HL-60 (cell line): ENCODE measurements around the gene TAGAP.

Experiments
- DNase-seq, 2 experiments: peaks; one replicate each; pipeline ENCODE4 v3.0.0-alpha.2; 2010 to 2020; ENCODE audit warnings: low read depth in 1 of 2, low spot score in 1 of 2
- H3K27ac ChIP-seq: fragments of 250-450 bp; sonication (Bioruptor Pico); replicated peaks from 2 replicates; pipeline ENCODE4 v1.5.1; 2020; ENCODE audit warnings: mild to moderate bottlenecking, moderate library complexity
- H3K27me3 ChIP-seq: fragments of 250-450 bp; sonication (Bioruptor Pico); 2 replicates; pipeline ENCODE4 v1.5.1; 2021; ENCODE audit warnings: mild to moderate bottlenecking, moderate library complexity; ENCODE audit not compliant: insufficient read depth, poor library complexity, severe bottlenecking
- H3K4me3 ChIP-seq: replicated peaks from 2 replicates; pipeline ENCODE4 v1.5.1; 2011; ENCODE audit warnings: mild to moderate bottlenecking, control low read depth, low read length; ENCODE audit not compliant: insufficient read depth
- GABPA ChIP-seq: IDR thresholded peaks from 2 replicates; pipeline ENCODE4 v1.6.1; 2012; ENCODE audit warnings: low read depth
- POLR2AphosphoS5 ChIP-seq: IDR thresholded peaks from 2 replicates; pipeline ENCODE4 v1.6.1; 2012; ENCODE audit warnings: low read depth
- SPI1 ChIP-seq: IDR thresholded peaks from 2 replicates; pipeline ENCODE4 v1.6.1; 2012; ENCODE audit warnings: low read depth, mild to moderate bottlenecking, borderline replicate concordance
- TF ChIP-seq, protein P1 (sequence below): IDR thresholded peaks from one replicate; pipeline ENCODE4 v1.5.1; 2011; ENCODE audit warnings: low read length, control low read depth, inconsistent platforms; ENCODE audit not compliant: insufficient read depth
- TF ChIP-seq, protein P2 (sequence below): IDR thresholded peaks from 2 replicates; pipeline ENCODE4 v1.6.1; 2012; ENCODE audit warnings: low read depth; ENCODE audit not compliant: insufficient replicate concordance

The TAGAP gene

DNA sequence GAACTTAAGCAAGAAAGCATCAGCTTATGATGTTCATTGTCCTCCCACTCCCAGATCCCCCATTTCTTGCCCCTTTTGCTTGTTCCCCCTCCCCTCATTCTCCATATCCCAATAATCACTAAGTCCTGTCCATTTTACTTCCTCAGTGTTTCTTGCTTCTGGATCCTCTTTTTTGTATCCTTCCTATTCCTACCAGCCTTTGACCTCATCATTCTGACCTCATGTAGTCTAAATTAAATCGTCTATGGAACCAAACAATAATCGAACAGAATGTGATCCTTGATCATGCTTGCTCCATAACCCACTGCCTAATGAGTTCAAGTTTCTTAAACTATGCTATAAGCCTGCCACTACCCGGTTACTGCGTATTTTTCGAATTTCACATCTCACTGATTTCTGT, 39.4 kb downstream of the TAGAP start:
- H3K27ac ChIP-seq, result no peak overlapping the region
- TF ChIP-seq, protein P1, sequence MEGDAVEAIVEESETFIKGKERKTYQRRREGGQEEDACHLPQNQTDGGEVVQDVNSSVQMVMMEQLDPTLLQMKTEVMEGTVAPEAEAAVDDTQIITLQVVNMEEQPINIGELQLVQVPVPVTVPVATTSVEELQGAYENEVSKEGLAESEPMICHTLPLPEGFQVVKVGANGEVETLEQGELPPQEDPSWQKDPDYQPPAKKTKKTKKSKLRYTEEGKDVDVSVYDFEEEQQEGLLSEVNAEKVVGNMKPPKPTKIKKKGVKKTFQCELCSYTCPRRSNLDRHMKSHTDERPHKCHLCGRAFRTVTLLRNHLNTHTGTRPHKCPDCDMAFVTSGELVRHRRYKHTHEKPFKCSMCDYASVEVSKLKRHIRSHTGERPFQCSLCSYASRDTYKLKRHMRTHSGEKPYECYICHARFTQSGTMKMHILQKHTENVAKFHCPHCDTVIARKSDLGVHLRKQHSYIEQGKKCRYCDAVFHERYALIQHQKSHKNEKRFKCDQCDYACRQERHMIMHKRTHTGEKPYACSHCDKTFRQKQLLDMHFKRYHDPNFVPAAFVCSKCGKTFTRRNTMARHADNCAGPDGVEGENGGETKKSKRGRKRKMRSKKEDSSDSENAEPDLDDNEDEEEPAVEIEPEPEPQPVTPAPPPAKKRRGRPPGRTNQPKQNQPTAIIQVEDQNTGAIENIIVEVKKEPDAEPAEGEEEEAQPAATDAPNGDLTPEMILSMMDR, result no peak
- TF ChIP-seq, protein P2, sequence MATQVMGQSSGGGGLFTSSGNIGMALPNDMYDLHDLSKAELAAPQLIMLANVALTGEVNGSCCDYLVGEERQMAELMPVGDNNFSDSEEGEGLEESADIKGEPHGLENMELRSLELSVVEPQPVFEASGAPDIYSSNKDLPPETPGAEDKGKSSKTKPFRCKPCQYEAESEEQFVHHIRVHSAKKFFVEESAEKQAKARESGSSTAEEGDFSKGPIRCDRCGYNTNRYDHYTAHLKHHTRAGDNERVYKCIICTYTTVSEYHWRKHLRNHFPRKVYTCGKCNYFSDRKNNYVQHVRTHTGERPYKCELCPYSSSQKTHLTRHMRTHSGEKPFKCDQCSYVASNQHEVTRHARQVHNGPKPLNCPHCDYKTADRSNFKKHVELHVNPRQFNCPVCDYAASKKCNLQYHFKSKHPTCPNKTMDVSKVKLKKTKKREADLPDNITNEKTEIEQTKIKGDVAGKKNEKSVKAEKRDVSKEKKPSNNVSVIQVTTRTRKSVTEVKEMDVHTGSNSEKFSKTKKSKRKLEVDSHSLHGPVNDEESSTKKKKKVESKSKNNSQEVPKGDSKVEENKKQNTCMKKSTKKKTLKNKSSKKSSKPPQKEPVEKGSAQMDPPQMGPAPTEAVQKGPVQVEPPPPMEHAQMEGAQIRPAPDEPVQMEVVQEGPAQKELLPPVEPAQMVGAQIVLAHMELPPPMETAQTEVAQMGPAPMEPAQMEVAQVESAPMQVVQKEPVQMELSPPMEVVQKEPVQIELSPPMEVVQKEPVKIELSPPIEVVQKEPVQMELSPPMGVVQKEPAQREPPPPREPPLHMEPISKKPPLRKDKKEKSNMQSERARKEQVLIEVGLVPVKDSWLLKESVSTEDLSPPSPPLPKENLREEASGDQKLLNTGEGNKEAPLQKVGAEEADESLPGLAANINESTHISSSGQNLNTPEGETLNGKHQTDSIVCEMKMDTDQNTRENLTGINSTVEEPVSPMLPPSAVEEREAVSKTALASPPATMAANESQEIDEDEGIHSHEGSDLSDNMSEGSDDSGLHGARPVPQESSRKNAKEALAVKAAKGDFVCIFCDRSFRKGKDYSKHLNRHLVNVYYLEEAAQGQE, result no peak
- TF ChIP-seq POLR2AphosphoS5, result no peak
- no peak for TF ChIP-seq SPI1
- TF ChIP-seq GABPA, result no peak
- no peak for DNase-seq
- H3K27me3 ChIP-seq, result no peaks in the 10 kb centered on the region
- H3K4me3 ChIP-seq, result no peak overlapping the region

DNA sequence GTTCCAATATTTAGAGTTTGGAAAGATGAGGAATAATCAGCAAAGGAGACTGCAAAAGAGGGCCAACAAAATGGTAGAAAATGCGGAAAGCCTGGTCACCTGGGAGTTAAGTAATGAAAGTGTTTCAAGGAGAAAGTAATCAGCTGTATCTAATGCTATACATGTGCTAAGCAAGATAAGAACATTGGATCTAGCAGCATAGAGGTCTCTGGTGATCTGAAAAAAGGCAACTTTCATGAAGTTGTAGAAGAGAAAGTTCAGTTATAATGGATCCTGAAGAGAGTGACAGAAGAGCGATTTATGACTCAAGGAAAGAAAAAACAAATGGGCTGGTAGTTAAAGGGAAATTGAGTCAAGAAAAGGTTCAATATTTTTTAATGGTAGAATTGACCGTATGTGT, 40.2 kb downstream of the TAGAP start:
- TF ChIP-seq, protein P2, result no peak
- TF ChIP-seq GABPA, result no peak
- TF ChIP-seq SPI1, result no peak
- TF ChIP-seq, protein P1, result no peak
- TF ChIP-seq POLR2AphosphoS5, result no peak
- no peaks in the 10 kb centered on the region for H3K27me3 ChIP-seq

DNA sequence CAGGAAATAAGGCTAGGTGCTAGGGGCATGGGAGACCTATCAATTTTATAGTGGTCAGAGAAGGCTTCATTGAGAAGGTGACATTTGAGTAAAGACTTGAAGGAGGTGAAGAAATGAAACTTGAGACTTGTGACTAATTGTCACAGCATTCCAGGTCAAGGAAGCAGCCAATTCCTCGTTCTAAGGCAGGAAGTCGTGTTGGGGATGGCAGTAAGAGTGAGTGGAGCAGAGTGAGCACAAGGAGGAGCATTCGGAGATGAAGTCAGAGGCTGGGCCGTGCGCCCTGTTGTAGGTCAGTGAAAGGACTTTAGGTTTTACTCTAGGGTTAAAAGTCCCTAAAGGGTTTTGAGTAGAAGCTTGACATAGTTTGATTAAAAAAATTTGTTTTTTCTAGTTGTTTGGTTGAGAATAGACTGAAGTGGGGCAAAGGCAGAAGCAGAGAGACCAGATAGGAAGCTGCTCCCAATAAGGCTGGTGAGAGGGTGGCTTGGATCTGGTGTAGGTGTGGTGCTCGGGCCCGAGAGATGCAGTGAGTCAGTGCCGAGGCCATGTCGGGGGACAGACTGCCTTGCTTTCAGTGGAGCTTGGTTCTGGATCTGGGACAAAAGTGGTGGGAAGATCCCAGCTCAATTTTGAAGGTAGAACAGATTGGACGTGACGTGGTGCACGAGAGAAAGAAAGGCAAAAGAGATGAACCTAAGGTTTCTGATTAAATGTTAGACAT, 42.2 kb downstream of the TAGAP start:
- TF ChIP-seq SPI1 (no peak), GABPA (no peak), POLR2AphosphoS5 (no peak)
- TF ChIP-seq, protein P1, result no peak
- TF ChIP-seq, protein P2, result no peak
- Histone ChIP-seq H3K4me3 (no peak overlapping the region), H3K27ac (no peak overlapping the region), H3K27me3 (no peaks in the 10 kb centered on the region)
- no peak for DNase-seq

More for the DNA sequence above, 40.2 kb downstream of the TAGAP start:
- DNase-seq, result no peak
- Histone ChIP-seq H3K27ac (no peak overlapping the region), H3K4me3 (no peak overlapping the region)
